Body of pancreas (tissue), 4 donors: ENCODE measurements around the gene KLF1. TPM values are rescaled to one million over a fixed set of nuclear protein-coding genes. Genes with fewer than 3 reads are reported as not detected.

Source experiments
- ATAC-seq: fragments of 150-250 bp; one replicate; pipeline ENCODE4 v1.9.1; 2016
- DNase-seq, 4 donors: peaks; one replicate each; pipeline ENCODE4 v3.0.0-alpha.2; 2019
- H3K27ac ChIP-seq, 4 donors: fragments of 200-600 bp; sonication (generic); 1 replicate in 3 of 4; 2 replicates in 1 of 4; pipeline versions ENCODE4 v1.5.1 to v1.6.1; 2016 to 2019; ENCODE audit warnings: mild to moderate bottlenecking in 1 of 4, mixed read lengths in 1 of 4, moderate library complexity in 1 of 4
- H3K27me3 ChIP-seq, 2 donors: fragments of 200-600 bp; sonication (generic); one replicate each; pipeline ENCODE4 v1.6.0; 2016; ENCODE audit warnings: mild to moderate bottlenecking in 1 of 2
- H3K36me3 ChIP-seq, 2 donors: fragments of 200-600 bp; sonication (generic); replicated peaks in 1 of 2; 2 replicates each; pipeline ENCODE4 v1.5.1; 2016; ENCODE audit warnings: low read depth in 2 of 2; ENCODE audit not compliant: insufficient read depth in 1 of 2
- H3K4me1 ChIP-seq: fragments of 200-600 bp; sonication (generic); one replicate; pipeline ENCODE4 v1.6.0; 2016
- H3K4me3 ChIP-seq, 2 donors: fragments of 200-600 bp; sonication (generic); 1 replicate in 1 of 2; 2 replicates in 1 of 2; pipeline ENCODE4 v1.5.1; 2016 to 2019
- H3K9me3 ChIP-seq, 3 donors: fragments of 200-600 bp; sonication (generic); 1 replicate in 2 of 3; 2 replicates in 1 of 3; pipeline ENCODE4 v1.5.1; 2016
- CTCF ChIP-seq, 7 experiments: fragments of 450-650 bp in 4 of 7; fragments of 200-600 bp in 3 of 7; sonication (generic) in 3 of 7; IDR thresholded peaks; one replicate each; pipeline ENCODE4 v1.5.1; 2016 to 2019; ENCODE audit warnings: antibody characterized with exemption in 7 of 7
- POLR2A ChIP-seq, 3 donors: fragments of 450-650 bp; IDR thresholded peaks; one replicate each; pipeline ENCODE4 v1.6.1; 2016; ENCODE audit warnings: antibody characterized with exemption in 3 of 3, mild to moderate bottlenecking in 2 of 3
- WGBS, 2 donors: methylation state at CpG; one replicate each; pipeline ENCODE4 v1.1.5; 2017; 5-methylcytosine and 5-hydroxymethylcytosine counted together
- intact Hi-C: fragments of 100-400 bp; cut with DNase I; formaldehyde crosslinking; loops from one replicate; pipeline ENCODE4 v1.15.1; 2023
- total RNA-seq, 2 donors: library from RNA; depleted of rRNA; stranded (reverse); fragments of >200 nt; gene quantifications; one replicate each; pipeline ENCODE4 v1.1.0, GENCODE V29; 2016

The KLF1 gene
- total RNA-seq, 2 donors from 2014 or later, result not detected

GRCh38 chr19:12912571-12912970 lies 25.6 kb upstream of the KLF1 start:
- DNase-seq (no peak), ATAC-seq (no peak)
- H3K27me3 ChIP-seq, result no peaks in the 10 kb centered on the region
- TF ChIP-seq CTCF (IDR thresholded peaks at IDR 0.05) (no peak), POLR2A (IDR thresholded peaks at IDR 0.05) (no peak)
- peak overlapping the region; percentile 62 to 85 (median 80) for H3K27ac ChIP-seq
- intact Hi-C loops, result no loop called here
- WGBS, 2 donors, result 27 to 32% methylated on average over 4 of the region's 4 CpGs
- no peaks in the 10 kb centered on the region for H3K9me3 ChIP-seq
- H3K4me3 ChIP-seq, result no peak overlapping the region
- peaks cover 19% of the 10 kb centered on the region for H3K4me1 ChIP-seq
- no peaks in the 10 kb centered on the region for H3K36me3 ChIP-seq

- WGBS, 2 donors, result 85 to 89% methylated on average over 9 of the region's 9 CpGs
These were observed 20.2 kb upstream of the KLF1 start for GRCh38 chr19:12907166-12907565.

GRCh38 chr19:12899891-12900518 lies 13.0 kb upstream of the KLF1 start:
- Histone ChIP-seq H3K27me3 (no peaks in the 10 kb centered on the region), H3K4me3 (no peak overlapping the region), H3K36me3 (peaks cover 0 to 1% of the 10 kb centered on the region in 2 donors), H3K27ac (no peak overlapping the region), H3K9me3 (no peaks in the 10 kb centered on the region), H3K4me1 (no peaks in the 10 kb centered on the region)
- no peak for TF ChIP-seq CTCF (IDR thresholded peaks at IDR 0.05)
- no peak for TF ChIP-seq POLR2A (IDR thresholded peaks at IDR 0.05)
- intact Hi-C loops, result no loop called here
- no peak for ATAC-seq
- 87 to 93% methylated on average over 5 to 10 of the region's 10 CpGs for WGBS, 2 donors
- DNase-seq, result no peak

More at GRCh38 chr19:12907166-12907565, 20.2 kb upstream of the KLF1 start:
- no peak overlapping the region for H3K4me3 ChIP-seq
- peaks cover 1% of the 10 kb centered on the region for H3K4me1 ChIP-seq
- no peak for DNase-seq
- H3K27ac ChIP-seq, result no peak overlapping the region
- no peaks in the 10 kb centered on the region for H3K36me3 ChIP-seq
- no peaks in the 10 kb centered on the region for H3K9me3 ChIP-seq
- H3K27me3 ChIP-seq, result no peaks in the 10 kb centered on the region
- TF ChIP-seq POLR2A (IDR thresholded peaks at IDR 0.05) (no peak), CTCF (IDR thresholded peaks at IDR 0.05) (no peak)
- intact Hi-C loops, result no loop called here
- ATAC-seq, result no peak

- no peaks in the 10 kb centered on the region for H3K27me3 ChIP-seq
- ATAC-seq, result no peak
- no peak overlapping the region for H3K27ac ChIP-seq
- peaks cover 0 to 5% of the 10 kb centered on the region in 2 donors for H3K36me3 ChIP-seq
- H3K4me1 ChIP-seq, result peaks cover 12% of the 10 kb centered on the region
- TF ChIP-seq CTCF (IDR thresholded peaks at IDR 0.05), result no peak
- TF ChIP-seq POLR2A (IDR thresholded peaks at IDR 0.05), result no peak
- 94% methylated on average over 15 of the region's 17 CpGs; no CpG with 5 or more reads in 1 of the 2 donors for WGBS, 2 donors
- no peaks in the 10 kb centered on the region for H3K9me3 ChIP-seq
- no peak for DNase-seq
- intact Hi-C loops, result no loop called here
- no peak overlapping the region for H3K4me3 ChIP-seq
These were observed 9.5 kb upstream of the KLF1 start for GRCh38 chr19:12896460-12896859.

- Histone ChIP-seq H3K27ac (no peak overlapping the region), H3K9me3 (no peaks in the 10 kb centered on the region), H3K4me1 (peaks cover 19% of the 10 kb centered on the region), H3K27me3 (no peaks in the 10 kb centered on the region), H3K36me3 (peaks cover 0 to 5% of the 10 kb centered on the region in 2 donors), H3K4me3 (no peak overlapping the region)
- intact Hi-C loops, result no loop called here
- DNase-seq, result no peak
- no peak for ATAC-seq
- WGBS, 2 donors, result 94 to 100% methylated on average over 3 to 4 of the region's 5 CpGs
- TF ChIP-seq CTCF (IDR thresholded peaks at IDR 0.05) (no peak), POLR2A (IDR thresholded peaks at IDR 0.05) (no peak)
These were observed 6.6 kb upstream of the KLF1 start for GRCh38 chr19:12893582-12893981.
